H1 (cell line): ENCODE results near the gene HS3ST5. TPM values are rescaled to one million over a fixed set of nuclear protein-coding genes. Genes with fewer than 3 reads are reported as not detected.

Experiments used
- CTCF ChIA-PET: fragments of 300-600 bp; sonication (Branson Sonifier 250); formaldehyde crosslinking; loops from one replicate; lab custom pipeline; 2021; ENCODE audit not compliant: partially characterized antibody; lab: Charles Lee
- POLR2A ChIA-PET: fragments of 300-600 bp; sonication (Branson Sonifier 250); formaldehyde crosslinking; loops from one replicate; lab custom pipeline; 2021; ENCODE audit warnings: inconsistent platforms; ENCODE audit not compliant: partially characterized antibody; lab: Charles Lee
- DNase-seq, 2 experiments: peaks; one replicate each; pipeline versions ENCODE4 v3.0.0 to v3.0.0-alpha.2; 2010 to 2022; ENCODE audit warnings: low spot score in 2 of 2, low read depth in 1 of 2, mixed read lengths in 1 of 2
- FAIRE-seq: peaks from 2 replicates; lab custom pipeline; 2011; peaks lifted over from hg19 to GRCh38; lab: Jason Lieb, UNC
- H2AFZ ChIP-seq: 2 replicates; pipeline ENCODE4 v1.8.1; 2012; ENCODE audit warnings: low read length, inconsistent platforms
- H2AK5ac ChIP-seq: 2 replicates; pipeline ENCODE4 v1.6.1; 2013; ENCODE audit warnings: low read depth, low read length
- H2BK120ac ChIP-seq: replicated peaks from 2 replicates; pipeline ENCODE3; 2013; ENCODE audit warnings: low read depth, low read length, inconsistent platforms
- H2BK12ac ChIP-seq: 2 replicates; pipeline ENCODE4 v1.6.1; 2013; ENCODE audit warnings: low read depth, low read length
- H2BK15ac ChIP-seq: 2 replicates; pipeline ENCODE4 v1.6.1; 2013; ENCODE audit warnings: low read length
- H2BK20ac ChIP-seq: 2 replicates; pipeline ENCODE4 v1.6.1; 2013; ENCODE audit warnings: low read length
- H2BK5ac ChIP-seq: 2 replicates; pipeline ENCODE4 v1.6.1; 2013; ENCODE audit warnings: low read depth, low read length
- H3K14ac ChIP-seq: 2 replicates; pipeline ENCODE4 v1.6.1; 2013; ENCODE audit warnings: inconsistent platforms; ENCODE audit not compliant: insufficient read length
- H3K18ac ChIP-seq: 2 replicates; pipeline ENCODE4 v1.6.1; 2013; ENCODE audit warnings: low read length; ENCODE audit errors: extremely low read depth
- H3K23ac ChIP-seq: 2 replicates; pipeline ENCODE4 v1.6.1; 2013; ENCODE audit warnings: inconsistent platforms; ENCODE audit not compliant: insufficient read length
- H3K23me2 ChIP-seq: 2 replicates; pipeline ENCODE4 v1.6.1; 2013; ENCODE audit warnings: low read depth, low read length
- H3K27ac ChIP-seq: 2 replicates; pipeline ENCODE4 v1.6.1; 2011; ENCODE audit warnings: low read depth, low read length, inconsistent platforms
- H3K27me3 ChIP-seq, 4 experiments: replicated peaks in 1 of 4; 1 replicate in 1 of 4; 2 replicates in 3 of 4; pipeline versions ENCODE4 v1.6.1 to v1.8.1; 2011 to 2013; ENCODE audit warnings: low read length in 3 of 4, mild to moderate bottlenecking in 3 of 4, inconsistent platforms in 2 of 4, mixed read lengths in 2 of 4, moderate library complexity in 1 of 4; ENCODE audit not compliant: control insufficient read depth in 3 of 4, insufficient read depth in 3 of 4; ENCODE audit errors: extremely low read depth in 1 of 4
- H3K36me3 ChIP-seq, 4 experiments: 2 replicates each; pipeline versions ENCODE4 v1.6.1 to v1.8.1; 2011 to 2013; ENCODE audit warnings: mild to moderate bottlenecking in 4 of 4, low read length in 3 of 4, moderate library complexity in 2 of 4, control low read depth in 1 of 4, inconsistent platforms in 1 of 4; ENCODE audit not compliant: insufficient read depth in 4 of 4, control insufficient read depth in 2 of 4
- H3K4ac ChIP-seq: replicated peaks from 2 replicates; pipeline ENCODE3; 2013; ENCODE audit warnings: low read length, low read depth, mixed read lengths, inconsistent platforms; ENCODE audit not compliant: insufficient read length
- H3K4me1 ChIP-seq, 4 experiments: replicated peaks in 1 of 4; 1 replicate in 1 of 4; 2 replicates in 3 of 4; pipeline versions ENCODE4 v1.6.1 to v1.8.1; 2011 to 2013; ENCODE audit warnings: low read length in 3 of 4, inconsistent platforms in 2 of 4, mixed read lengths in 1 of 4; ENCODE audit not compliant: insufficient read depth in 4 of 4, control insufficient read depth in 3 of 4
- H3K4me2 ChIP-seq, 2 experiments: 2 replicates each; pipeline versions ENCODE4 v1.6.1 to v1.8.1; 2011 to 2013; ENCODE audit warnings: low read depth in 2 of 2, low read length in 2 of 2, control low read depth in 1 of 2, inconsistent platforms in 1 of 2, mild to moderate bottlenecking in 1 of 2; ENCODE audit not compliant: insufficient read depth in 1 of 2
- H3K4me3 ChIP-seq, 4 experiments: fragments of 200-600, 300-600 bp in 1 of 4; sonication (generic), shearing (Covaris generic), sonication (Bioruptor Twin) in 1 of 4; 2 replicates each; pipeline versions ENCODE4 v1.5.1 to v1.8.1; 2011 to 2016; ENCODE audit warnings: low read length in 4 of 4, low read depth in 3 of 4, control low read depth in 2 of 4, inconsistent platforms in 2 of 4, mild to moderate bottlenecking in 2 of 4, mixed read lengths in 1 of 4, moderate library complexity in 1 of 4; ENCODE audit not compliant: insufficient read depth in 2 of 4; ENCODE audit errors: extremely low read depth in 1 of 4
- H3K56ac ChIP-seq: replicated peaks from 2 replicates; pipeline ENCODE3; 2013; ENCODE audit warnings: low read depth, mild to moderate bottlenecking, mixed read lengths, low read length, inconsistent platforms; ENCODE audit not compliant: insufficient read length
- H3K79me1 ChIP-seq: 2 replicates; pipeline ENCODE4 v1.6.1; 2013; ENCODE audit warnings: low read depth, low read length, control low read depth
- H3K79me2 ChIP-seq, 2 experiments: 2 replicates each; pipeline versions ENCODE4 v1.6.1 to v1.8.1; 2012 to 2013; ENCODE audit warnings: low read length in 2 of 2, mild to moderate bottlenecking in 2 of 2, inconsistent platforms in 1 of 2; ENCODE audit not compliant: insufficient read depth in 2 of 2, control insufficient read depth in 1 of 2
- H3K9ac ChIP-seq, 4 experiments: replicated peaks in 1 of 4; 1 replicate in 1 of 4; 2 replicates in 3 of 4; pipeline versions ENCODE4 v1.6.1 to v1.8.1; 2011 to 2013; ENCODE audit warnings: low read depth in 3 of 4, low read length in 3 of 4, control low read depth in 2 of 4, mild to moderate bottlenecking in 2 of 4, moderate library complexity in 2 of 4, inconsistent platforms in 1 of 4; ENCODE audit errors: extremely low read depth in 1 of 4
- H3K9me3 ChIP-seq, 2 experiments: 2 replicates each; pipeline versions ENCODE4 v1.6.1 to v1.8.1; 2012 to 2013; ENCODE audit warnings: mild to moderate bottlenecking in 2 of 2, moderate library complexity in 2 of 2, control low read depth in 1 of 2, inconsistent platforms in 1 of 2, low read depth in 1 of 2, low read length in 1 of 2, mixed read lengths in 1 of 2; ENCODE audit not compliant: insufficient read depth in 2 of 2
- H4K20me1 ChIP-seq, 2 experiments: replicated peaks in 1 of 2; 2 replicates each; pipeline versions ENCODE3 to v1.8.1; 2011 to 2013; ENCODE audit warnings: inconsistent platforms in 2 of 2, low read length in 2 of 2, mild to moderate bottlenecking in 1 of 2; ENCODE audit not compliant: insufficient read depth in 2 of 2, control insufficient read depth in 1 of 2
- H4K5ac ChIP-seq: 2 replicates; pipeline ENCODE4 v1.6.1; 2013; ENCODE audit warnings: low read length, low read depth, mixed read lengths, inconsistent platforms; ENCODE audit not compliant: insufficient read length
- H4K8ac ChIP-seq: 2 replicates; pipeline ENCODE4 v1.8.0; 2013; ENCODE audit warnings: mild to moderate bottlenecking, moderate library complexity, low read length, inconsistent platforms; ENCODE audit not compliant: insufficient read depth; ENCODE audit errors: extremely low read depth
- H4K91ac ChIP-seq: replicated peaks from 2 replicates; pipeline ENCODE3; 2013; ENCODE audit warnings: low read length, mixed read lengths, inconsistent platforms; ENCODE audit not compliant: insufficient read length
- CEBPB ChIP-seq: IDR thresholded peaks from 2 replicates; pipeline ENCODE4 v1.6.1; 2012; ENCODE audit warnings: low read depth, low read length
- TCF12 ChIP-seq: IDR thresholded peaks from 2 replicates; pipeline ENCODE4 v1.6.1; 2011; ENCODE audit warnings: low read depth, mild to moderate bottlenecking, low read length
- WGBS, 2 experiments: shearing (Covaris generic) in 1 of 2; methylation state at CpG; one replicate each; pipeline versions ENCODE4 v1.1.6 to v1.1.7; 2013 to 2015; ENCODE audit warnings: low lambda C conversion rate in 2 of 2, mixed read lengths in 2 of 2, inconsistent platforms in 1 of 2, low coverage in 1 of 2, missing lambda C conversion rate in 1 of 2; ENCODE audit not compliant: insufficient replicate concordance in 2 of 2, insufficient coverage in 1 of 2, insufficient read length in 1 of 2; ENCODE audit errors: extremely low coverage in 1 of 2, missing lambda C conversion rate in 1 of 2; 5-methylcytosine and 5-hydroxymethylcytosine counted together
- polyA plus RNA-seq, 7 experiments: library from polyadenylated mRNA; depleted of rRNA in 3 of 7; stranded (reverse) in 5 of 7; unstranded in 2 of 7; fragments of >200 nt in 5 of 7; fragments of 200-250 nt in 2 of 7; gene quantifications; 1 replicate in 5 of 7; 2 replicates in 1 of 7; 4 replicates in 1 of 7; pipeline versions ENCODE4 v1.2.1 to v1.2.3, GENCODE V29; 2011 to 2013; ENCODE audit warnings: missing spikeins in 2 of 7, mixed read lengths in 2 of 7
- total RNA-seq: library from RNA; stranded (reverse); fragmentation: NEBNext Ultra II Directional; extraction: Animal tissue kit (Norgen Biotek cat#: 25700); gene quantifications from 2 replicates; pipeline ENCODE4 v1.2.1, GENCODE V29; 2021

Gene HS3ST5
- total and polyA plus RNA-seq, 2 of the 8 experiments (the other 6 are each of a cell fraction or from before 2014, with no cell fraction given) = 1.2 to 9.9 TPM

DNA sequence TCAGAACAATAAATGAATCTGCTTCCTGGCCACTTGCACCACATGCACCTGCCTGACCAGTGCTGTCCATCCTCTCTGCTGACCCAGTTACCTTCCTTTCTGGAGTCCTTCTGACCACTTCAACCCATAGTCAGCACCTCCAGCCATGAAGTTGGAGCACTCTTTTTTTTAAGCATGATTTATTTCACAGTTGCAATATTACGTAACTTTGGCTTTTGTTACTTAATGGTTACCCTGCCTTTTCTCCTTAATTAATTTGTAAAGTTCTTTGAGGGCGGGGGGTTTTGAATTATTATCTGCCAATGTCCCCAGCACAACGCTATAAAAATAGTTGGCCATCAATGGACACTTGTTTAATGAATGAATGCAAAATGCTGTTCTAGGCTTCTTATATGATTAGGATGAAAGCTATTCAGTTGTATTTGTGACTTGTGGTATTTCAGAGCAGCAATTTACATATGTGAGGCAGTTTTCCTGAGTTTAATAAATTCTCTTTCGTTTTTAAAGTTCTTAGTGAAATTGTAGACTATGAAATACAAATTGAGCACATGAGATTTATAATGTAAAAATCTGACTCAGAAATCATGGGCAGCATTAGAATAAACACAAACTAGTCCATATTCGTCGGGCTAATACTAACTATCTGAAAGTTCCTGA lies 180.0 kb downstream of the HS3ST5 start:
- Histone ChIP-seq H2BK20ac (no peak overlapping the region), H3K79me2 (no peaks in the 10 kb centered on the region), H3K9ac (no peak overlapping the region), H4K5ac (no peak overlapping the region), H2BK5ac (no peak overlapping the region), H3K9me3 (no peaks in the 10 kb centered on the region), H4K20me1 (no peaks in the 10 kb centered on the region), H4K8ac (no peak overlapping the region), H3K79me1 (no peaks in the 10 kb centered on the region), H3K23ac (no peak overlapping the region), H3K4ac (no peak overlapping the region), H3K27ac (no peak overlapping the region), H2AK5ac (no peak overlapping the region), H3K18ac (peak overlapping the region; percentile 9; the same call in 1 of the 2 replicates), H2BK12ac (no peak overlapping the region), H3K14ac (no peak overlapping the region), H4K91ac (no peak overlapping the region), H2AFZ (no peak overlapping the region), H3K27me3 (no peaks in the 10 kb centered on the region), H2BK120ac (no peak overlapping the region), H3K36me3 (peaks cover 0 to 8% (median 2%) of the 10 kb centered on the region in 4 experiments; a peak in 2 of 8 replicates), H3K4me2 (no peak overlapping the region), H3K56ac (no peak overlapping the region), H2BK15ac (no peak overlapping the region), H3K23me2 (no peaks in the 10 kb centered on the region), H3K4me1 (no peaks in the 10 kb centered on the region), H3K4me3 (no peak overlapping the region)
- peak; percentile 42; the same call in 1 of the 2 replicates for TF ChIP-seq CEBPB
- no peak for TF ChIP-seq TCF12
- FAIRE-seq (no peak), DNase-seq (no peak)
- ChIA-PET POLR2A (interaction anchor here (0.5 kb wide), 1 partner anchor 89 kb away, joined by 3 read pairs; no protein-coding TSS in a partner anchor), CTCF (interaction anchor here (2.1 kb wide), 1 partner anchor 9 kb away, joined by 5 read pairs; no protein-coding TSS in a partner anchor)
- WGBS, 2 experiments = 83% methylated on average over 6 of the region's 6 CpGs; no CpG with 5 or more reads in 1 of the 2 experiments
